ENCODE data around the gene GPR75. TPM values are rescaled to one million over a fixed set of nuclear protein-coding genes. Genes with fewer than 3 reads are reported as not detected.

Gene GPR75
- polyA plus RNA-seq, 1 donor from 2014 or later = 1.6 TPM

GRCh38 chr2:53818854-53819435, 40.8 kb downstream of the GPR75 start:
- Histone ChIP-seq H3K79me2 (replicated peaks; ENCODE audit: insufficient read depth, low read length) (no peaks in the 10 kb centered on the region), H3K4me3 (ENCODE audit: low read length) (no peak overlapping the region), H3K9me2 (ENCODE audit: insufficient read depth, low read length) (no peaks in the 10 kb centered on the region), H4K20me1 (ENCODE audit: insufficient read depth) (no peaks in the 10 kb centered on the region), H3K9ac (ENCODE audit: low read length) (no peak overlapping the region), H3K4me2 (ENCODE audit: low read length) (no peak overlapping the region), H3K9me3 (ENCODE audit: low read length) (no peaks in the 10 kb centered on the region), H2AFZ (ENCODE audit: low read depth, low read length) (no peak overlapping the region), H3K27me3 (ENCODE audit: insufficient read depth, low read depth, low read length) (no peaks in the 10 kb centered on the region), H3K27ac (ENCODE audit: low read length) (no peak overlapping the region), H3K36me3 (ENCODE audit: insufficient read depth, low read length) (peaks cover 16% of the 10 kb centered on the region), H3F3A (ENCODE audit: insufficient read depth, low read length, poor library complexity, severe bottlenecking) (no peaks in the 10 kb centered on the region)
- TF ChIP-seq EZH2 (IDR thresholded peaks at IDR 0.05; ENCODE audit: borderline replicate concordance, insufficient read depth, low read length, poor library complexity, severe bottlenecking) = no peak
- no peak for TF ChIP-seq RAD21 (conservative IDR thresholded peaks at IDR 0.05)
- TF ChIP-seq TAF1 (IDR thresholded peaks at IDR 0.05; ENCODE audit: low read depth) = no peak
- no peak for TF ChIP-seq SMC3 (conservative IDR thresholded peaks at IDR 0.05; ENCODE audit: poor library complexity)
- TF ChIP-seq CTCF (IDR thresholded peaks at IDR 0.05; ENCODE audit: poor library complexity, severe bottlenecking) = no peak

GRCh38 chr2:53813151-53813550, 46.6 kb downstream of the GPR75 start:
- no peak overlapping the region for H3K27ac ChIP-seq (ENCODE audit: low read length)
- H3K36me3 ChIP-seq (ENCODE audit: insufficient read depth, low read length) = peaks cover 22% of the 10 kb centered on the region
- TF ChIP-seq REST (IDR thresholded peaks at IDR 0.05; ENCODE audit: borderline replicate concordance) (no peak), TAF1 (IDR thresholded peaks at IDR 0.05; ENCODE audit: low read depth) (no peak), RAD21 (conservative IDR thresholded peaks at IDR 0.05) (no peak), POLR2AphosphoS5 (IDR thresholded peaks at IDR 0.05) (no peak), CTCF (IDR thresholded peaks at IDR 0.05; ENCODE audit: poor library complexity, severe bottlenecking) (no peak), EZH2 (IDR thresholded peaks at IDR 0.05; ENCODE audit: borderline replicate concordance, insufficient read depth, low read length, poor library complexity, severe bottlenecking) (no peak), EP300 (conservative IDR thresholded peaks at IDR 0.05; ENCODE audit: poor library complexity, severe bottlenecking) (no peak), MXI1 (conservative IDR thresholded peaks at IDR 0.05; ENCODE audit: poor library complexity, severe bottlenecking) (no peak), SMC3 (conservative IDR thresholded peaks at IDR 0.05; ENCODE audit: poor library complexity) (no peak)
- H3K4me3 ChIP-seq (ENCODE audit: low read length) = no peak overlapping the region
- H3K27me3 ChIP-seq (ENCODE audit: insufficient read depth, low read depth, low read length) = no peaks in the 10 kb centered on the region
- no peaks in the 10 kb centered on the region for H3K79me2 ChIP-seq (replicated peaks; ENCODE audit: insufficient read depth, low read length)
- H3K9ac ChIP-seq (ENCODE audit: low read length) = no peak overlapping the region
- H3K9me2 ChIP-seq (ENCODE audit: insufficient read depth, low read length) = no peaks in the 10 kb centered on the region
- H3K9me3 ChIP-seq (ENCODE audit: low read length) = no peaks in the 10 kb centered on the region
- H3K4me2 ChIP-seq (ENCODE audit: low read length) = no peak overlapping the region
- H4K20me1 ChIP-seq (ENCODE audit: insufficient read depth) = no peaks in the 10 kb centered on the region
- no peak overlapping the region for H2AFZ ChIP-seq (ENCODE audit: low read depth, low read length)
- no peaks in the 10 kb centered on the region for H3F3A ChIP-seq (ENCODE audit: insufficient read depth, low read length, poor library complexity, severe bottlenecking)
